HL-60 (cell line): ENCODE data around the gene AKR1C1.

Experiments
- GABPA ChIP-seq: IDR thresholded peaks from 2 replicates; pipeline ENCODE4 v1.6.1; 2012; ENCODE audit warnings: low read depth
- TF ChIP-seq, protein P1 (sequence below): IDR thresholded peaks from one replicate; pipeline ENCODE4 v1.5.1; 2011; ENCODE audit warnings: low read length, control low read depth, inconsistent platforms; ENCODE audit not compliant: insufficient read depth

DNA sequence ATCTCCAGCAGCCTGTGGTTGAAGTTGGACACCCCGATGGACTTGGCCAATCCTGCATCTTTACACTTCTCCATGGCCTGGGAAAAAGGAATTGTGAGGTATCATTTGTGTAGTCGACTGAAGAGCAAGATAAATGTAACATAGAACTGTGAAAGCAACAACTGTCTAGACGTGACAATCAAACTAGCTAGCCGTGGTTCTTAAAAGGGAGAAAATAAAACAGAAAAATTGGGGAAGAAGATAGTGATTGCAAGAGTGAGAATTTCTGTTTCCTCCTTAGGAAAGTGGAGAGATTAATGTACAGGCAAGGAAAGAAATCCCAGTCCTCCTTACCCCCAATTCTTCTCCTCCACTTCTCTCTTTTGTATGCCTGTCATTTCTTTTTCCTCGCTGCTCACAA is 35.5 kb downstream of the AKR1C1 start:
- TF ChIP-seq, protein P1, sequence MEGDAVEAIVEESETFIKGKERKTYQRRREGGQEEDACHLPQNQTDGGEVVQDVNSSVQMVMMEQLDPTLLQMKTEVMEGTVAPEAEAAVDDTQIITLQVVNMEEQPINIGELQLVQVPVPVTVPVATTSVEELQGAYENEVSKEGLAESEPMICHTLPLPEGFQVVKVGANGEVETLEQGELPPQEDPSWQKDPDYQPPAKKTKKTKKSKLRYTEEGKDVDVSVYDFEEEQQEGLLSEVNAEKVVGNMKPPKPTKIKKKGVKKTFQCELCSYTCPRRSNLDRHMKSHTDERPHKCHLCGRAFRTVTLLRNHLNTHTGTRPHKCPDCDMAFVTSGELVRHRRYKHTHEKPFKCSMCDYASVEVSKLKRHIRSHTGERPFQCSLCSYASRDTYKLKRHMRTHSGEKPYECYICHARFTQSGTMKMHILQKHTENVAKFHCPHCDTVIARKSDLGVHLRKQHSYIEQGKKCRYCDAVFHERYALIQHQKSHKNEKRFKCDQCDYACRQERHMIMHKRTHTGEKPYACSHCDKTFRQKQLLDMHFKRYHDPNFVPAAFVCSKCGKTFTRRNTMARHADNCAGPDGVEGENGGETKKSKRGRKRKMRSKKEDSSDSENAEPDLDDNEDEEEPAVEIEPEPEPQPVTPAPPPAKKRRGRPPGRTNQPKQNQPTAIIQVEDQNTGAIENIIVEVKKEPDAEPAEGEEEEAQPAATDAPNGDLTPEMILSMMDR = no peak
- no peak for TF ChIP-seq GABPA
